Vagina (tissue), 2 donors: ENCODE data around the gene FRS2. TPM values are rescaled to one million over a fixed set of nuclear protein-coding genes. Genes with fewer than 3 reads are reported as not detected.

ENCODE experiments used
- DNase-seq, 2 donors: peaks; one replicate each; pipeline ENCODE4 v3.0.0-alpha.2; 2017; ENCODE audit errors: extremely low spot score in 2 of 2
- H3K27ac ChIP-seq: fragments of 200-600 bp; sonication (generic); one replicate; pipeline ENCODE4 v1.5.1; 2019
- H3K27me3 ChIP-seq: fragments of 200-600 bp; sonication (generic); one replicate; pipeline ENCODE4 v1.5.1; 2019
- H3K36me3 ChIP-seq, 2 donors: fragments of 200-600 bp; sonication (generic); one replicate each; pipeline ENCODE4 v1.5.1; 2017 to 2019
- H3K4me1 ChIP-seq: fragments of 200-600 bp; sonication (generic); one replicate; pipeline ENCODE4 v1.5.1; 2019
- H3K4me3 ChIP-seq, 2 donors: fragments of 200-600 bp; sonication (generic); 1 replicate in 1 of 2; 2 replicates in 1 of 2; pipeline ENCODE4 v1.5.1; 2016 to 2019
- H3K9me3 ChIP-seq: fragments of 200-600 bp; sonication (generic); one replicate; pipeline ENCODE4 v1.5.1; 2019
- POLR2A ChIP-seq, 2 donors: fragments of 450-650 bp; IDR thresholded peaks; one replicate each; pipeline ENCODE4 v1.6.1; 2017; ENCODE audit warnings: antibody characterized with exemption in 2 of 2, mild to moderate bottlenecking in 2 of 2, moderate library complexity in 2 of 2
- POLR2AphosphoS5 ChIP-seq, 2 donors: sonication (generic); formaldehyde crosslinking; IDR thresholded peaks; one replicate each; pipeline ENCODE4 v1.9.0; 2017; ENCODE audit warnings: antibody characterized with exemption in 2 of 2, mild to moderate bottlenecking in 2 of 2, low read depth in 1 of 2; ENCODE audit not compliant: insufficient read depth in 1 of 2
- intact Hi-C: fragments of 100-400 bp; cut with DNase I; formaldehyde crosslinking; loops from one replicate; pipeline ENCODE4 v1.15.1; 2023
- total RNA-seq: library from RNA; depleted of rRNA; stranded (reverse); fragments of >200 nt; gene quantifications from one replicate; pipeline ENCODE4 v1.2.3, GENCODE V29; 2016
- TF ChIP-seq, protein P1 (sequence below), 3 experiments: fragments of 450-650 bp in 2 of 3; fragments of 200-600 bp in 1 of 3; sonication (generic) in 1 of 3; IDR thresholded peaks; one replicate each; pipeline ENCODE4 v1.5.1; 2017 to 2019; ENCODE audit warnings: antibody characterized with exemption in 3 of 3, mild to moderate bottlenecking in 2 of 3, moderate library complexity in 2 of 3

The FRS2 gene
- total RNA-seq, 1 donor from 2014 or later = 44.0 TPM

DNA sequence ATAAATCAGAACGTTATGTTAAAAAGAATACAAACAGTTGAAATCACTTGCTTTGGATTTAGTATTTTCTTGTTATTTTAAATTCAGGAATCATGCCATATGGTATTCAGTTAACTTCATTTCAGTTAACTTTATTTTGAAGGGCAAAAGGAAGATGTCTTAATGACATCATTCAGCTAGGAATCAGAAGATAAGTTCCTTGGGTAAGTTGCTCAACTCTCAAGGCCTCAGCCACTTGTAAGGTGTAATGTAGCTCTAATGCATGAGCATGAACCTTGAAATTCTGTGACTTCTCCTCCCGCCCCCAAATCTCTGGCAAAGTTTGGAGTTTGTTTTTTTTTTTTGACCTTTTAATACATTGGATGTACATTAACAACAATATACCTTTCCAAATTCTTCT, 42.6 kb downstream of the FRS2 start:
- no peak overlapping the region for H3K27ac ChIP-seq
- H3K4me1 ChIP-seq = peaks cover 78% of the 10 kb centered on the region
- no peaks in the 10 kb centered on the region for H3K27me3 ChIP-seq
- no peaks in the 10 kb centered on the region for H3K9me3 ChIP-seq
- DNase-seq = no peak
- intact Hi-C loops = no loop called here
- H3K36me3 ChIP-seq = no peaks in the 10 kb centered on the region
- TF ChIP-seq POLR2AphosphoS5 (IDR thresholded peaks at IDR 0.05; ENCODE audit: insufficient read depth in 1 of 2, low read depth in 1 of 2) (no peak), POLR2A (IDR thresholded peaks at IDR 0.05) (no peak)
- TF ChIP-seq, protein P1, sequence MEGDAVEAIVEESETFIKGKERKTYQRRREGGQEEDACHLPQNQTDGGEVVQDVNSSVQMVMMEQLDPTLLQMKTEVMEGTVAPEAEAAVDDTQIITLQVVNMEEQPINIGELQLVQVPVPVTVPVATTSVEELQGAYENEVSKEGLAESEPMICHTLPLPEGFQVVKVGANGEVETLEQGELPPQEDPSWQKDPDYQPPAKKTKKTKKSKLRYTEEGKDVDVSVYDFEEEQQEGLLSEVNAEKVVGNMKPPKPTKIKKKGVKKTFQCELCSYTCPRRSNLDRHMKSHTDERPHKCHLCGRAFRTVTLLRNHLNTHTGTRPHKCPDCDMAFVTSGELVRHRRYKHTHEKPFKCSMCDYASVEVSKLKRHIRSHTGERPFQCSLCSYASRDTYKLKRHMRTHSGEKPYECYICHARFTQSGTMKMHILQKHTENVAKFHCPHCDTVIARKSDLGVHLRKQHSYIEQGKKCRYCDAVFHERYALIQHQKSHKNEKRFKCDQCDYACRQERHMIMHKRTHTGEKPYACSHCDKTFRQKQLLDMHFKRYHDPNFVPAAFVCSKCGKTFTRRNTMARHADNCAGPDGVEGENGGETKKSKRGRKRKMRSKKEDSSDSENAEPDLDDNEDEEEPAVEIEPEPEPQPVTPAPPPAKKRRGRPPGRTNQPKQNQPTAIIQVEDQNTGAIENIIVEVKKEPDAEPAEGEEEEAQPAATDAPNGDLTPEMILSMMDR (IDR thresholded peaks at IDR 0.05) = no peak
- H3K4me3 ChIP-seq = no peak overlapping the region

DNA sequence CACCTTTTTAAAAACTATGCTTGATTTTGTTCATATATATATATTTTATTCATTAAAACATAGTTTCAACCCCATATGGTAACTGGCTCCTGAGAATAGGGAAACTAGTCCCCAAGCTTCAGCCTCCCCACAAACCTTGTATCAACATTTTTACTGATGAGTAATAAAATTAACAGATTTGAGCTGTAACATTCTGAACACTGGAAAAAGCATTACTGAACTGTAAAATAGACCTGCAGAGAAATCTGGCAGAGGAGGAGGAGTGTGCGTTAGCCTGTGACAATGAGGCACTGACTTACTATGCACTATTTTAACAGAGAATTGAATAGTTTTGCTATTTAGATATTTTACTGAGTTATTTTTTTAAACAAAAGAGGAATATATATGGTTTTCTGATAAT, 43.1 kb downstream of the FRS2 start:
- Histone ChIP-seq H3K4me1 (peaks cover 78% of the 10 kb centered on the region), H3K27ac (no peak overlapping the region), H3K4me3 (no peak overlapping the region), H3K9me3 (no peaks in the 10 kb centered on the region), H3K36me3 (no peaks in the 10 kb centered on the region), H3K27me3 (no peaks in the 10 kb centered on the region)
- TF ChIP-seq POLR2A (IDR thresholded peaks at IDR 0.05) (no peak), POLR2AphosphoS5 (IDR thresholded peaks at IDR 0.05; ENCODE audit: insufficient read depth in 1 of 2, low read depth in 1 of 2) (no peak)
- TF ChIP-seq, protein P1 (IDR thresholded peaks at IDR 0.05) = no peak
- intact Hi-C loops = no loop called here
- no peak for DNase-seq

DNA sequence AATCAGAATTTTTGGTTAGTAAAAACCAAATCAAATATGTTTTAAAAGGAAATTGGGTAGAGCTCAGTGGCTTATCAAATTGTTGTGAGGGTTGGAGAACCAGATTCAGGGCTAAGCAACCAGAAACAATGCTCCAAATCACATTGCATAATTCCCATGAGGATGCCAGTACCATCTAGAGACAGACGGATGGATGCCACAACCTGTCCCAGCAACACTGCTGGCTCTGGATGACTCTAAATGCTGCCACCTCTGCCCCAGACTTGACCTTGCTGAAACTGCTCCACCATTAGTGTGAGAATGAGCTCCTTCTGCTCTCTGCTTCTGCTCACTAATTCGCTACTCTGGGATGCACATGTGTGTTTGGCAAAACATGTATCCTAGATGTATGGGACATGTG, 43.9 kb downstream of the FRS2 start:
- H3K27ac ChIP-seq = no peak overlapping the region
- no peaks in the 10 kb centered on the region for H3K9me3 ChIP-seq

DNA sequence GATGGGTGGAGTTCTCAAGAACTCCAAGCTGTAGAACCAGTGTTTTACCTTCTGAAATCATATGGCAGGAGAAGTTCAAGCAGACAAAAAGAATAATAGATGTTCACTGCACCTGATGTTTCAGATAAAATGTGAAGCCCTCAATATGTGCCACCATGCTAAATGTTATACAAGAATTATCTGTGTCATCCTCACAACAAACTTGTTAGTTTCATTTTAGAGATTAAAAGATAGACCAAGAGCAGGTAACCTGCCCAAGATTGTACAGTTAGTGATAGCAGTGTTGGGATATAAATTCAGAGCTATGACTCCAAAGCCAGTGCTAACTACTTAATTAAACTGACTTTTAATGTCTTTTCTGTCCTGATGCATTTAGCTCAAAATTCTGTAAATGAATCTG, 44.7 kb downstream of the FRS2 start:
- intact Hi-C loops = no loop called here
- H3K36me3 ChIP-seq = no peaks in the 10 kb centered on the region
- no peak for DNase-seq
- H3K4me1 ChIP-seq = peaks cover 68% of the 10 kb centered on the region
- H3K4me3 ChIP-seq = no peak overlapping the region
- H3K27me3 ChIP-seq = no peaks in the 10 kb centered on the region
- H3K27ac ChIP-seq = no peak overlapping the region
- TF ChIP-seq POLR2AphosphoS5 (IDR thresholded peaks at IDR 0.05; ENCODE audit: insufficient read depth in 1 of 2, low read depth in 1 of 2) (no peak), POLR2A (IDR thresholded peaks at IDR 0.05) (no peak)
- TF ChIP-seq, protein P1 (IDR thresholded peaks at IDR 0.05) = no peak
- H3K9me3 ChIP-seq = no peaks in the 10 kb centered on the region

More for the DNA sequence above, 43.9 kb downstream of the FRS2 start:
- no peak for DNase-seq
- no peak overlapping the region for H3K4me3 ChIP-seq
- no peaks in the 10 kb centered on the region for H3K27me3 ChIP-seq
- H3K4me1 ChIP-seq = peaks cover 75% of the 10 kb centered on the region
- TF ChIP-seq, protein P1 (IDR thresholded peaks at IDR 0.05) = no peak
- TF ChIP-seq POLR2A (IDR thresholded peaks at IDR 0.05) (no peak), POLR2AphosphoS5 (IDR thresholded peaks at IDR 0.05; ENCODE audit: insufficient read depth in 1 of 2, low read depth in 1 of 2) (no peak)
- no peaks in the 10 kb centered on the region for H3K36me3 ChIP-seq
- intact Hi-C loops = no loop called here

DNA sequence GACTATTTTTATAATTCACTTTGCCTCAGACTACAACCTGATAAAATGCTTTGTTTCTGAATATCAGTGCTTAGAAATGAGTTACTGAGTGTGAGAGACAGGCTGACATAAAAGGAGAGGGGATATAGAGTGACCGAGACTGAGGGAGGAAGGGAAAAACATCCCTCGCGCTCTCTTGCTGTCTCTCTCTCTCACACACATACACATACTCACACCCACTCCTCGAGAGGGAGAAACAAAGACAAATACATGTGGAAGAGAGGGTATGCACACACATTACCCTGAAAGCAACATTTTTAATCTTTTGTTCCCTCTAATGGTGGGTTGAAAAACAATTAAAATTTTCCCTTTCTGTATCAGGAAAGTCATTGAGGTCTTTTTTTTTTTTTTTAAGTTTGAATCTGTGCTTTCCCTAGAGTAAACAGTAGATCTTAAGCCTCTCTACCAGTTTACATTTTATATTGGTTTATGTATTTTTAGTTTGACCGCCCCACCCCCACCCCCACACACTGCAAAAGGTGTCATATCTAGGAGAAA, 45.3 kb downstream of the FRS2 start:
- Histone ChIP-seq H3K9me3 (no peaks in the 10 kb centered on the region), H3K4me3 (no peak overlapping the region)

More for the DNA sequence above, 45.3 kb downstream of the FRS2 start:
- no peaks in the 10 kb centered on the region for H3K27me3 ChIP-seq
- no peak for TF ChIP-seq POLR2AphosphoS5 (IDR thresholded peaks at IDR 0.05; ENCODE audit: insufficient read depth in 1 of 2, low read depth in 1 of 2)
- TF ChIP-seq, protein P1 (IDR thresholded peaks at IDR 0.05) = no peak
- TF ChIP-seq POLR2A (IDR thresholded peaks at IDR 0.05) = no peak
- no peak for DNase-seq
- intact Hi-C loops = no loop called here
- no peak overlapping the region for H3K27ac ChIP-seq
- peaks cover 62% of the 10 kb centered on the region for H3K4me1 ChIP-seq
- no peaks in the 10 kb centered on the region for H3K36me3 ChIP-seq
